HCT116 (cell line): ENCODE data around the gene RTL10. TPM values are rescaled to one million over a fixed set of nuclear protein-coding genes. Genes with fewer than 3 reads are reported as not detected.

Experiments
- ATAC-seq: fragments of 200-7000 bp; cut with Tn5 transposase; 2 replicates; pipeline ENCODE4 v1.9.1; 2020; ENCODE audit warnings: mild to moderate bottlenecking, moderate library complexity
- BruUV-seq: library from RNA; stranded (reverse); fragments of 400-500 nt; replicated peaks from 2 replicates; lab custom pipeline; 2021; lab: Mats Ljungman, UMichigan
- CTCF ChIA-PET: fragments of 300-600 bp; sonication (Branson Sonifier 250); formaldehyde crosslinking; loops from one replicate; lab custom pipeline; 2021; ENCODE audit warnings: antibody characterized with exemption; lab: Charles Lee
- POLR2A ChIA-PET: fragments of 300-600, 350-600 bp; sonication (Branson Sonifier 250); formaldehyde crosslinking; loops from one replicate; lab custom pipeline; 2021; ENCODE audit warnings: antibody characterized with exemption; lab: Charles Lee
- RAD21 ChIA-PET, 2 experiments: fragments of 300-600 bp; sonication (Branson Sonifier 250); formaldehyde crosslinking; loops; one replicate each; lab custom pipeline; 2023; ENCODE audit warnings: low total read pairs in 2 of 2; ENCODE audit not compliant: uncharacterized antibody in 2 of 2, unreplicated experiment in 2 of 2, low non-redundant PET in 1 of 2; lab: Charles Lee
- DNase-seq: peaks from one replicate; pipeline ENCODE4 v3.0.0-alpha.2; 2010; ENCODE audit warnings: low read depth, low spot score
- H2AFZ ChIP-seq: fragments of 200-600 bp; shearing (Covaris generic), sonication (generic); 2 replicates; pipeline ENCODE4 v1.6.1; 2017; ENCODE audit warnings: low read depth, mixed run types, mixed read lengths, antibody characterized with exemption, low read length; ENCODE audit not compliant: poor library complexity, severe bottlenecking
- H3K27ac ChIP-seq: 2 replicates; pipeline ENCODE4 v1.5.1; 2012; ENCODE audit warnings: low read depth, low read length
- H3K27me3 ChIP-seq: fragments of 200-600 bp; sonication (generic); 2 replicates; pipeline ENCODE4 v1.6.1; 2016; ENCODE audit warnings: mixed run types, low read length, mixed read lengths; ENCODE audit not compliant: insufficient read depth
- H3K36me3 ChIP-seq, 2 experiments: fragments of 200-500 bp in 1 of 2; fragments of 200-600 bp in 1 of 2; sonication (Bioruptor generic) in 1 of 2; sonication (generic) in 1 of 2; 2 replicates each; pipeline versions ENCODE4 v1.5.1 to v1.6.1; 2014 to 2016; ENCODE audit warnings: low read length in 2 of 2, inconsistent platforms in 1 of 2, mixed read lengths in 1 of 2, mixed run types in 1 of 2; ENCODE audit not compliant: insufficient read depth in 2 of 2, control insufficient read depth in 1 of 2
- H3K4me1 ChIP-seq, 2 experiments: fragments of 200-600 bp in 1 of 2; sonication (generic) in 1 of 2; 2 replicates each; pipeline versions ENCODE4 v1.5.1 to v1.6.1; 2012 to 2017; ENCODE audit warnings: low read length in 2 of 2, inconsistent platforms in 1 of 2, mild to moderate bottlenecking in 1 of 2, mixed read lengths in 1 of 2, mixed run types in 1 of 2, moderate library complexity in 1 of 2; ENCODE audit not compliant: insufficient read depth in 2 of 2, control insufficient read depth in 1 of 2
- H3K4me2 ChIP-seq: fragments of 200-600 bp; sonication (generic); 2 replicates; pipeline ENCODE4 v1.6.1; 2017; ENCODE audit warnings: mixed run types, low read length, mixed read lengths
- H3K4me3 ChIP-seq, 2 experiments: fragments of 200-600 bp in 1 of 2; sonication (generic) in 1 of 2; replicated peaks in 1 of 2; 2 replicates each; pipeline ENCODE4 v1.5.1; 2011 to 2016; ENCODE audit warnings: low read length in 2 of 2, control low read depth in 1 of 2, low read depth in 1 of 2, mild to moderate bottlenecking in 1 of 2, mixed read lengths in 1 of 2, mixed run types in 1 of 2
- H3K79me2 ChIP-seq: fragments of 200-600 bp; sonication (generic); 2 replicates; pipeline ENCODE4 v1.6.1; 2017; ENCODE audit warnings: mild to moderate bottlenecking, mixed run types, low read length, moderate library complexity, mixed read lengths; ENCODE audit not compliant: insufficient read depth
- H3K9ac ChIP-seq: fragments of 200-600 bp; sonication (generic); 2 replicates; pipeline ENCODE4 v1.6.1; 2016; ENCODE audit warnings: low read length, mixed read lengths
- H3K9me2 ChIP-seq: fragments of 200-600 bp; sonication (generic), shearing (Covaris generic); 2 replicates; pipeline ENCODE4 v1.6.1; 2017; ENCODE audit warnings: mixed run types, mild to moderate bottlenecking, moderate library complexity; ENCODE audit not compliant: insufficient read depth
- H3K9me3 ChIP-seq, 2 experiments: fragments of 200-500 bp in 1 of 2; fragments of 200-600 bp in 1 of 2; sonication (Bioruptor generic) in 1 of 2; sonication (generic) in 1 of 2; 2 replicates each; pipeline ENCODE4 v1.6.1; 2014 to 2017; ENCODE audit warnings: low read length in 2 of 2, mixed read lengths in 2 of 2, inconsistent platforms in 1 of 2, low read depth in 1 of 2, mild to moderate bottlenecking in 1 of 2, mixed run types in 1 of 2, moderate library complexity in 1 of 2; ENCODE audit not compliant: control insufficient read depth in 1 of 2, insufficient read depth in 1 of 2
- H4K20me1 ChIP-seq: fragments of 200-600 bp; sonication (generic), shearing (Covaris generic); 2 replicates; pipeline ENCODE4 v1.6.1; 2017; ENCODE audit warnings: mixed run types, mild to moderate bottlenecking, moderate library complexity; ENCODE audit not compliant: insufficient read depth
- CBX3 ChIP-seq: IDR thresholded peaks from 2 replicates; pipeline ENCODE4 v1.6.1; 2012; ENCODE audit warnings: low read depth
- CEBPB ChIP-seq: IDR thresholded peaks from 2 replicates; pipeline ENCODE4 v1.6.1; 2012; ENCODE audit warnings: low read depth
- EGR1 ChIP-seq: IDR thresholded peaks from 2 replicates; pipeline ENCODE4 v1.6.1; 2012; ENCODE audit warnings: low read depth
- ELF1 ChIP-seq: IDR thresholded peaks from 2 replicates; pipeline ENCODE4 v1.6.1; 2012; ENCODE audit warnings: low read depth, borderline replicate concordance
- EZH2 ChIP-seq: fragments of 200-600 bp; sonication (generic); IDR thresholded peaks from 2 replicates; pipeline ENCODE4 v1.6.1; 2017; ENCODE audit warnings: antibody characterized with exemption, mixed run types
- EZH2phosphoT487 ChIP-seq: fragments of 200-600 bp; IDR thresholded peaks from 2 replicates; pipeline ENCODE4 v1.6.1; 2018; ENCODE audit warnings: antibody characterized with exemption, borderline replicate concordance
- FOSL1 ChIP-seq: IDR thresholded peaks from 2 replicates; pipeline ENCODE4 v1.6.1; 2012; ENCODE audit warnings: low read depth
- MAX ChIP-seq: IDR thresholded peaks from 2 replicates; pipeline ENCODE4 v1.6.1; 2012
- POLR2A ChIP-seq: IDR thresholded peaks from 2 replicates; pipeline ENCODE4 v1.7.0; 2011; ENCODE audit warnings: borderline replicate concordance; ENCODE audit not compliant: insufficient read depth, insufficient read length; ENCODE audit errors: extremely low read depth
- SRF ChIP-seq: IDR thresholded peaks from 2 replicates; pipeline ENCODE4 v1.6.1; 2012; ENCODE audit warnings: low read depth
- ZBTB33 ChIP-seq: IDR thresholded peaks from 2 replicates; pipeline ENCODE4 v1.6.1; 2011; ENCODE audit warnings: mild to moderate bottlenecking, low read length, moderate library complexity; ENCODE audit not compliant: insufficient replicate concordance; ENCODE audit errors: extremely low read depth
- ZFX ChIP-seq: fragments of 450-650 bp; IDR thresholded peaks from 2 replicates; pipeline ENCODE4 v1.6.1; 2017
- ZNF274 ChIP-seq: fragments of 200-500 bp; sonication (Bioruptor generic); IDR thresholded peaks from 2 replicates; pipeline ENCODE4 v1.6.1; 2014; ENCODE audit warnings: mild to moderate bottlenecking, low read depth, low read length, inconsistent platforms
- intact Hi-C: fragments of 100-400 bp; cut with micrococcal nuclease; formaldehyde crosslinking; loops from 2 replicates; pipeline ENCODE4 v1.10.0; 2022
- total RNA-seq: library from RNA; stranded (reverse); gene quantifications from one replicate; pipeline ENCODE4 v1.2.1, GENCODE V29; 2021; ENCODE audit not compliant: unreplicated experiment

The RTL10 gene
- total RNA-seq, 1 experiment from 2014 or later: 24.6 TPM

GRCh38 chr22:19886605-19887255 lies 32.1 kb upstream of the RTL10 start:
- Histone ChIP-seq H4K20me1 (no peaks in the 10 kb centered on the region), H3K27me3 (no peaks in the 10 kb centered on the region), H3K4me3 (no peak overlapping the region), H3K9me2 (no peaks in the 10 kb centered on the region), H3K9me3 (no peaks in the 10 kb centered on the region), H3K4me2 (no peak overlapping the region), H3K79me2 (no peaks in the 10 kb centered on the region), H3K9ac (no peak overlapping the region), H3K27ac (no peak overlapping the region), H3K36me3 (no peaks in the 10 kb centered on the region), H3K4me1 (peaks cover 21 to 26% of the 10 kb centered on the region in 2 experiments), H2AFZ (no peak overlapping the region)
- DNase-seq (no peak), ATAC-seq (no peak)
- ChIA-PET CTCF (no interaction called here), RAD21 (interaction anchor here in 1 of 2 experiments (0.5 kb wide), 1 partner anchor 156 kb away, joined by 6 read pairs; no protein-coding TSS in a partner anchor), POLR2A (no interaction called here)
- BruUV-seq: no TSS peak
- intact Hi-C loops: no loop called here
- no peak for TF ChIP-seq MAX
- no peak for TF ChIP-seq ZNF274
- no peak for TF ChIP-seq POLR2A
- TF ChIP-seq ZBTB33: no peak
- TF ChIP-seq CBX3: no peak
- TF ChIP-seq ELF1: no peak
- no peak for TF ChIP-seq FOSL1
- TF ChIP-seq EZH2phosphoT487: no peak
- no peak for TF ChIP-seq CEBPB
- no peak for TF ChIP-seq EZH2
- TF ChIP-seq ZFX: no peak
- no peak for TF ChIP-seq SRF
- TF ChIP-seq EGR1: no peak
